Nephron progenitor cell (in vitro differentiated cells): ENCODE results near the gene KIF23.

Experiments
- DNase-seq: peaks from one replicate; pipeline ENCODE4 v3.0.0; 2021
- H3K27ac Mint-ChIP-seq: 2 replicates; pipeline ENCODE4 v1.8.0; 2021; ENCODE audit warnings: mild to moderate bottlenecking, moderate library complexity, mixed read lengths
- H3K27me3 Mint-ChIP-seq: 2 replicates; pipeline ENCODE4 v1.8.0; 2021; ENCODE audit warnings: mild to moderate bottlenecking, low read depth, mixed read lengths; ENCODE audit not compliant: poor library complexity
- H3K36me3 Mint-ChIP-seq: 2 replicates; pipeline ENCODE4 v1.8.0; 2021; ENCODE audit warnings: low read depth, mixed read lengths
- H3K4me1 Mint-ChIP-seq: 2 replicates; pipeline ENCODE4 v1.8.0; 2021; ENCODE audit warnings: mixed read lengths
- H3K4me3 Mint-ChIP-seq: 2 replicates; pipeline ENCODE4 v1.8.0; 2021; ENCODE audit warnings: mild to moderate bottlenecking, moderate library complexity, mixed read lengths
- H3K9me3 Mint-ChIP-seq: 2 replicates; pipeline ENCODE4 v1.8.0; 2021; ENCODE audit warnings: mild to moderate bottlenecking, moderate library complexity, mixed read lengths
- CTCF ChIP-seq: fragments of 200-600 bp; sonication (generic); IDR thresholded peaks from 2 replicates; pipeline ENCODE4 v1.5.0; 2021; ENCODE audit warnings: antibody characterized with exemption

Gene KIF23

GRCh38 chr15:69392352-69392751 lies 21.8 kb upstream of the KIF23 start:
- TF ChIP-seq CTCF, result no peak
- DNase-seq, result no peak
- Mint-ChIP-seq H3K36me3 (no peaks in the 10 kb centered on the region), H3K27me3 (peaks cover 25% of the 10 kb centered on the region), H3K4me3 (no peak overlapping the region), H3K9me3 (no peaks in the 10 kb centered on the region), H3K4me1 (peaks cover 26% of the 10 kb centered on the region), H3K27ac (no peak overlapping the region)

- Mint-ChIP-seq H3K27ac (peak overlapping the region; percentile 51), H3K27me3 (peaks cover 27% of the 10 kb centered on the region), H3K36me3 (no peaks in the 10 kb centered on the region), H3K4me1 (peaks cover 26% of the 10 kb centered on the region), H3K4me3 (no peak overlapping the region), H3K9me3 (no peaks in the 10 kb centered on the region)
- no peak for DNase-seq
- TF ChIP-seq CTCF, result no peak
These were observed 20.2 kb upstream of the KIF23 start for GRCh38 chr15:69393831-69394491.

- DNase-seq, result peak; percentile 98
- peak; percentile 97 for TF ChIP-seq CTCF
- peaks cover 26% of the 10 kb centered on the region for H3K4me1 Mint-ChIP-seq
- no peak overlapping the region for H3K27ac Mint-ChIP-seq
- no peaks in the 10 kb centered on the region for H3K36me3 Mint-ChIP-seq
- H3K4me3 Mint-ChIP-seq, result peak overlapping the region; percentile 69
- peaks cover 29% of the 10 kb centered on the region for H3K27me3 Mint-ChIP-seq
- H3K9me3 Mint-ChIP-seq, result no peaks in the 10 kb centered on the region
These were observed 19.4 kb upstream of the KIF23 start for GRCh38 chr15:69394556-69395282.

- TF ChIP-seq CTCF, result no peak
- DNase-seq, result no peak
- Mint-ChIP-seq H3K27ac (no peak overlapping the region), H3K4me3 (no peak overlapping the region), H3K4me1 (peaks cover 29% of the 10 kb centered on the region), H3K36me3 (no peaks in the 10 kb centered on the region), H3K9me3 (no peaks in the 10 kb centered on the region), H3K27me3 (peaks cover 29% of the 10 kb centered on the region)
These were observed 18.7 kb upstream of the KIF23 start for GRCh38 chr15:69395460-69395859.

GRCh38 chr15:69395991-69396390 lies 18.2 kb upstream of the KIF23 start:
- no peaks in the 10 kb centered on the region for H3K36me3 Mint-ChIP-seq
- H3K4me3 Mint-ChIP-seq, result no peak overlapping the region
- TF ChIP-seq CTCF, result no peak
- no peak overlapping the region for H3K27ac Mint-ChIP-seq
- peaks cover 33% of the 10 kb centered on the region for H3K4me1 Mint-ChIP-seq
- no peaks in the 10 kb centered on the region for H3K9me3 Mint-ChIP-seq
- DNase-seq, result no peak
- peaks cover 29% of the 10 kb centered on the region for H3K27me3 Mint-ChIP-seq

- no peak for TF ChIP-seq CTCF
- Mint-ChIP-seq H3K4me3 (no peak overlapping the region), H3K9me3 (no peaks in the 10 kb centered on the region), H3K27ac (no peak overlapping the region), H3K36me3 (no peaks in the 10 kb centered on the region), H3K4me1 (peaks cover 25% of the 10 kb centered on the region), H3K27me3 (peaks cover 18% of the 10 kb centered on the region)
- no peak for DNase-seq
These were observed 15.7 kb upstream of the KIF23 start for GRCh38 chr15:69398491-69398891.
